Stimulated activated CD4-positive, alpha-beta T cell treated with anti-CD3 and anti-CD28 coated beads, Interleukin-4, amount 100 ng/mL, for 24 hours (primary cell): ENCODE results near the gene ELMO3.

ENCODE experiments used
- DNase-seq: peaks from one replicate; pipeline ENCODE4 v3.0.0-alpha.2; 2020

The ELMO3 gene

DNA sequence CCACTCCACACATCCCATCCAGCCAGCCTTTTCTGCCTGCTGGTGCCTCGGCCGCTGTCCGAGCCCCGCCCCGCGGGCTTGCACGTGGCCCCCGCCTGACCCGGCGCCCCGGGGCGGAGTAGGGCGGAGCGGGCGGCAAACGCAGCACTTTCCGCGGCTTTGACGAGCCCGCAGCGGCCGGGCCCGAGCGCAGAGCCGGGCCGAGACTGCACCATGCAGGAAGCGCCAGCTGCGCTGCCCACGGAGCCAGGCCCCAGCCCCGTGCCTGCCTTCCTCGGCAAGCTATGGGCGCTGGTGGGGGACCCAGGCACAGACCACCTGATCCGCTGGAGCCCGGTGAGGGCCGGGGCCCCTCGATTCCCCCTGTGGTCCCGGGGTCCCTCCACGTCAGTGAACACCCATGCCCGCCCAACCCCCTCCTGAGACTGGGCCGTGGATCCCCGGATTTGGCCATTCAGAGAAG, 34.3 kb upstream of the ELMO3 start, which contains the start of gene HSF4:
Gene HSF4, plus strand, starts transcription at position 147 of the 463 bp plus-strand sequence. Its CDS starts 67 bp downstream, at position 214.
- no peak for DNase-seq

DNA sequence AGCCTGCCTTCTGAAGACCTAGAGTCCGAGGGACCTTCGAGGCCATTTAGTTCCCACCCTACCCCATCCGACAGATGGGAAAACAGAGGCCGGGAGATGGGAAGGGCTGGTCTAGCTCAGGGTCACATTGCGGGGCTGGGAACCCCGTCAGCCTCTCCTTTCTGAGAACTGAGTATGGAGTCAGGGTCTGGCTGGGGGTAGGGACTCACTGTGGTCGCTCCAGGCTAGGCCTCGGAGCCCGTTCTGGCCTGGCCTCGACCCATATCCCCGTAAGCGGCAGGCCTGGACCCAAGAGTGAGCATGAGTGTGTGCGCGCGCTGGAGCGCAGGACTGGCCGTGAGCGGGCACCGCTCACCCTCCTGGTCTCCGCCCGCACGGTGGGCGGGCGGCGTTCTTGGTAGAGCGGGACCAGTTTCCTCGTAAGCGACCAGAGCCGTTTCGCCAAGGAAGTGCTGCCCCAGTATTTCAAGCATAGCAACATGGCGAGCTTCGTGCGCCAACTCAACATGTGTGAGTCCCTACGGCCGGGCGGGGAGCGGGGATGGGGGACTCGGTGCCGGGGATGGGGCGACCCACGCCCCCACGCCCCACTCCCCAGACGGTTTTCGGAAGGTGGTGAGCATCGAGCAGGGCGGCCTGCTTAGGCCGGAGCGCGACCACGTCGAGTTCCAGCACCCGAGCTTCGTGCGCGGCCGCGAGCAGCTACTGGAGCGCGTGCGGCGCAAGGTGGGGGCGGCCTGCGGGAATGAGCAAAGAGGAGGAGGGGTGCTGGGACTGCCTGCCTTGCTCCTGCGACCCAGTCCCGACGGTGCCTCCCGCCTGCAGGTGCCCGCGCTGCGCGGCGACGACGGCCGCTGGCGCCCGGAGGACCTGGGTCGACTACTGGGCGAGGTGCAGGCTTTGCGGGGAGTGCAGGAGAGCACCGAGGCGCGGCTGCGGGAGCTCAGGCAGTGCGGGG, 33.5 kb upstream of the ELMO3 start:
- DNase-seq: no peak

DNA sequence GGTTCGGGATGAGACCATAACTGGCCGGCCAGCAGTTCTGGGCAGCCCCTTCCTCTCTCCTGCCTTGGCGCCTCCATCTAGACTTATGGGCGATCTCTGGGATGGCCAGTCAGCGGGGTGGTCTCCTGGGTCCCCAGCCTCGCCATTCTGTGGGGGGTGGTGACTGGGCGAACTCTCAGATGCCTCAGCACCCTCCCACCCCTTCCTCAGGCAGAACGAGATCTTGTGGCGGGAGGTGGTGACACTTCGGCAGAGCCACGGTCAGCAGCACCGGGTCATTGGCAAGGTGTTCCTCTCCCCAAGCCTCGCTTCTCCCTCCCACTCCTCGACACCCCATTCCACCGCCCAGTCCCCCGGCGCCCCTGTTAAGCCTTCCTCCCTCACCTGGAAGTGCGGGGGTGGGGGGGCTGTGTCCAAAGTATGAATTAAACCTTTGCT, 32.8 kb upstream of the ELMO3 start:
- DNase-seq: no peak

DNA sequence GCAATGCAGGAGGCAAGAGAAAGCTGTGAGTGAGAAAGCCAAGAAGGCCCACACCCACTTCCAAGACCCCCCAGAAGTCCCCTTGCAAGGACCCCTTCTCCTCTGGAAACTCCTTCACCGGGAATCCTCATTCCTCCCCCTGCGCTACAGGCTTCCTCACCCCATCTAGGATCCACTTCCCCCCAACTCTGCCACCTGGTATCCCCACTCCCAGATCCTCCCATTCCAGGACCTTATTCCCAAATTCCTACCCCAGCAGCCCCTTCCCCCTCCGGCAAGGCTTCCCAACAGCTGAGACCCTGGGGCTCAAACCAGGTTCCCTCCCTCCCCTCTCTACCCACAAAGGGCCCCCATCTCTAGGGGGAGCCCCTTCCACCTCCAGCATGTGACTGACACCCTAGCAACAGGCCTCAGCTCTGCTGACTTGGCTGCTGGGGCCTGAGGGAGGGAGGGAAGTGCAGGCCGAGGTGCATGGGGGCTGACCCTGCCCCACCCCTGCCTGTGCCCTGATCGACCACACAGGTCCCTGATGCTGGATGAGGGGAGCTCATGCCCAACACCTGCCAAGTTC, 32.2 kb upstream of the ELMO3 start:
- DNase-seq: no peak

DNA sequence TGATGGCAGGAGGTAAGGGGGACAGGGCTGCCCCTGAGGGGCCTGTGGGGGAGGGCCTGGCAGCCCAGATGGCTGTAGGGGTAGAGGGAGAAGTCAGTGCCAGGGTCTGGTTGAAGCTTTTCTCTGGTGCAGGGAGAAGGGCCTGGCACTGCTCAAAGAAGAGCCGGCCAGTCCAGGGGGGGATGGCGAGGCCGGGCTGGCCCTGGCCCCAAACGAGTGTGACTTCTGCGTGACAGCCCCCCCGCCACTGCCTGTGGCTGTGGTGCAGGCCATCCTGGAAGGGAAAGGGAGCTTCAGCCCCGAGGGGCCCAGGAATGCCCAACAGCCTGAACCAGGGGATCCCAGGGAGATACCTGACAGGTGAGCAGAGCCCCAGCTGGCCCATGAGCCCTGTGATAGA, 31.3 kb upstream of the ELMO3 start:
- DNase-seq: no peak

DNA sequence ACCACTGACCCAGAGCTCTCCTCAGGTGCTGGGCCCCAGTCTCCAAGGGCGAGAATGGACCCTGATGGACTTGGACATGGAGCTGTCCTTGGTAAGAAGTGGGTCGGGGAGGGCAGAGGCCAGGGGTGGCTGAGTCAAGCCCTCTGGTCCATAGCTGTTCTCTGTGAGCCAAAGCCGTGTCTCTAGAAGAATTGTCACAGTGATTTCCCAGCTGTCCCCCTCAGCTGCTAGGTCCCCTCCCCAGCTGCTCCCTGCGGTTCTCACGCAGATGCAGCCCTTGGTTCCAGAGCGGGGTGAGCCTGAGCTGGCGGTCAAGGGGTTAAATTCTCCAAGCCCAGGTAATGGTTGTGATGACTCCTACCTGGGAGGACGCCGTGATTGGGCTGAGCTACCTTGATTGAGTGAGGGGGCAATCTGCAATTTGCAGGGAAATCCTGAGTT, 29.9 kb upstream of the ELMO3 start:
- no peak for DNase-seq

DNA sequence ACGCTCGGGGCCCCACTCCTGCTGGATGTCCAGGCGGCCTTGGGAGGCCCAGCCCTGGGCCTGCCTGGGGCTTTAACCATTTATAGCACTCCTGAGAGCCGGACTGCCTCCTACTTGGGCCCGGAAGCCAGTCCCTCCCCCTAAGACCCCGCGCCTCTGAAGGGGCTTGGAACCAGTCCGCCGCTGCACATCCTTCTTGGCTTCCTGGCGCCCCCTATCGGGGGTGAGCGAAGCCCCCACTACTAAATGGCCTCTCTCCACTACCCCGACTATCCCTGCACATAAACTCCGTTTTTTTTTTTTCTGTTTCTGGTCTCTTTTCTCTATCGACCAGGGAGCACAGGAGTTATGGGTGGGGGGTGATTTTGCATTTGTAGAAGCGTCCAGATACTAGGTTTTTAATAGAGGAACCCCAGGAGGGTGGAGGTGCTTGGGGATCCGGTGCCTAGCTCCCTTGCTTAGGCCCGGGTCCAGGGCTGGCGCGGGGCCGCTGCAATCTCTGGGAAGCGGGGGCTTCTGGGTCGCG, 29.2 kb upstream of the ELMO3 start:
- peak; percentile 36 for DNase-seq

DNA sequence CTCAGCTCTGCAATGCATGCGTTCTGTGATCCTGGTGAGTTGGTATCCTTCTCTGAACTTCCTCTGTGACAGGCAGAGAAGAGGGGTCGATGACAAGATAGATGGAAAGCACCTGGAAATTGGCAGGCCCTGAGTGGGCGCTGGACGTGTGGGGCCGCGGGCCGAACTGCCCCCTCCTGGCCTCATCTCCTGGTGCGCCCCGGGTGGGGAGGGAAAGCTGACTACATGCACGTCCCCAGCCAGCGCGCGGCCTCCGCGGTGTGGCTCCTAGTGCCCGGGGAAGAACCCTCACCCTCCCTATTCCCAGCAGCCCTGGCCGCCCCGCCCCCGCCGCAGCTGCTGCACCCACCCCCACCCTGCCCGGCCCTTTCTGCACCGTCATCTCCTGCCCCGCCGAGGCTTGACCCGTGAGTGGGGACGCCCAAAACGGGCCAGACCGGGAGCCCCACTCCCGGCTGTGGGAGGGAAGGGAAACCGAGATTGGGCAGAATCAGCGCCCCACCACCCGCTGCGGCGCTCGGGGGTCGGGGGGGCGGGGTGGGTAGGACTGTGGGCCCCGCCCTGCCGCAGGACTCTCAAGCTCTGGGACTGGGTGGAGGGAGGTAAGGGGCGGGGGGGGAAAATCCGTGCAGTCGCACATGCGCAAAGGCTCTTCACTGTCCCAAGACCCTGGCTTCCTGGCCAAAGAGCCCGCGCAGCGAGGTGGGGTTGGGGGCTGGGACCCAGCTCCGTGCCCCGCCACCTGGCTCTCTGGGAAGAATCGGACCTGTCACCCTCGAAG, 28.6 kb upstream of the ELMO3 start, which contains the start of gene NOL3:
Gene NOL3, plus strand, starts transcription at position 371 of the 781 bp plus-strand sequence.
- peak; percentile 30 for DNase-seq

DNA sequence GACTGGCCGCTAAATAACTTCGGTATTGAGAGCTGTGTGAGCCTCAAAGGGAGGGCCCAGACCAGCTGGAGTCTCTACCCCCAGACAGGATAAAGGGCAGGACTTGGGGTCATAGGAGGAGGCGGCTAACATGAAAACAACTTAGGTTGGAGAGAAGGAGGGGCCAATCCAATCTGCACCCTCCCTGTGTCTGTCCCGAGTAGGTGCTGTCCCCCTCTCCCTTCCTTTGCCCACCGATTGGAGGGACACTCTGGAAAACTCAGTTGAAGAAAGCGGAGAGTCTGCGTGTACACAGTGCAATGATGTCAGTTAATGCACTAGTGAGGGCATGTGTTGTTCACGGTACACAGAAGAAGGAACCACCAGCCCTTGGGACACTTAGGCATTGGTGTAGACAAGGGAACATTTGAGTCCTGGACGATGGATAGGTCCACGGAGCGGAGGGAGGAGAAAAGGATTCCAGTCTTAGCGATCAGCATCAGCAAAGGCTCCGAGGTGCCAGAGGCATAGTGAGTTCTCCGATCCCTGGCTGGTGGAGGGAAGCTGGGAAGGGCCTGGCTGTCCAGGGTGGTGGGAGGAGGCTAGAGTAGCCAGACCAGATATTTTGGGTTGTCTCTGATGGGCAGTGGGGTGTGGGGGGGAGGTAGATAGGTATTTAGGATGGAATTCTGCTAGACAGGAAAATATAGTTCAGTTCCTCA, 27.8 kb upstream of the ELMO3 start:
- no peak for DNase-seq

DNA sequence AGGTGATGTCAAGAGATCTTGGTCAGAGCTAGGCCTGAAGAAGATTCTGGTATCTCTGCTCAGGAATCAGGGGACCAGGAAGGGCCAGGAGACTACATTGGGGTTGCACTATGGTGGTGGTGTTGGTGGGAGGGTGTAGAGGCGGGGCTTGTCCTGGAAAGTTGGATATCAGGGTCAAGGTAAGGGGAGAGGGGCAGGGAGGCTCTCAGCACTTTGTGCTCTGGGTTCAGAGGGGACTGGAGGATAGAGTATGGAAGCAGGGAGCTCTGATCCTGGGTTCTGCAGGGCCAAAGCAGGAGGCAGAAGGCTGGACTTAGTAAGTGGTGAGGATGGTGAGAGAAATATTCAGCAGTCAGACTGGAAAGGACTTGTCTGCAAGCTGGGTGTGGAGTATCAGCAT, 25.6 kb upstream of the ELMO3 start:
- DNase-seq: no peak

DNA sequence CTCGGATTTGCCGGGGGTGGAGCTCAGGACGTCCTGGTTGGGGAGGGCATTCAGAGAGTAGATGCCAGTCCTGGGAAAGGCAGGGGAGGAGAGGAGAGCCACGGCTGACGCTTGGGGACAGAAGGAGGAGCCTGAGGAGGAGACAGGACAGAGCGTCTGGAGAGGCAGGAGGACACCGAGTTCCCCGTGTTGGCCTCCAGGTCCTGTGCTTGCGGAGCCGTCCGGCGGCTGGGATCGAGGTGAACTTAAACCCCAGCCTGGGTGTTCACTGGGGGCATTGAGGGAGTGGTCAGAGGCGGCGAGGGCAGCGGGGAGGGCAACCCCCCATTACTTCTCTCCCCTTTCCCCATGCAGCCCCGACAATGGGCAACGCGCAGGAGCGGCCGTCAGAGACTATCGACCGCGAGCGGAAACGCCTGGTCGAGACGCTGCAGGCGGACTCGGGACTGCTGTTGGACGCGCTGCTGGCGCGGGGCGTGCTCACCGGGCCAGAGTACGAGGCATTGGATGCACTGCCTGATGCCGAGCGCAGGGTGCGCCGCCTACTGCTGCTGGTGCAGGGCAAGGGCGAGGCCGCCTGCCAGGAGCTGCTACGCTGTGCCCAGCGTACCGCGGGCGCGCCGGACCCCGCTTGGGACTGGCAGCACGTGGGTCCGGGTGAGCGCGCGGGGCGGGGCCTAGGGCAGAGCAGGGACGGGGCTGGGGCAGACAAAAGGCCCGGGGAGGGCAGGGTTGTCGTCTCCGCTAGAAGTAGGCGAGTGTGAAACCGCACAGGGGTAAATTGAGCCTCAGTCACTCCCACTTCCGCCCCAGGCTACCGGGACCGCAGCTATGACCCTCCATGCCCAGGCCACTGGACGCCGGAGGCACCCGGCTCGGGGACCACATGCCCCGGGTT, 24.9 kb upstream of the ELMO3 start:
- DNase-seq: peak; percentile 61

DNA sequence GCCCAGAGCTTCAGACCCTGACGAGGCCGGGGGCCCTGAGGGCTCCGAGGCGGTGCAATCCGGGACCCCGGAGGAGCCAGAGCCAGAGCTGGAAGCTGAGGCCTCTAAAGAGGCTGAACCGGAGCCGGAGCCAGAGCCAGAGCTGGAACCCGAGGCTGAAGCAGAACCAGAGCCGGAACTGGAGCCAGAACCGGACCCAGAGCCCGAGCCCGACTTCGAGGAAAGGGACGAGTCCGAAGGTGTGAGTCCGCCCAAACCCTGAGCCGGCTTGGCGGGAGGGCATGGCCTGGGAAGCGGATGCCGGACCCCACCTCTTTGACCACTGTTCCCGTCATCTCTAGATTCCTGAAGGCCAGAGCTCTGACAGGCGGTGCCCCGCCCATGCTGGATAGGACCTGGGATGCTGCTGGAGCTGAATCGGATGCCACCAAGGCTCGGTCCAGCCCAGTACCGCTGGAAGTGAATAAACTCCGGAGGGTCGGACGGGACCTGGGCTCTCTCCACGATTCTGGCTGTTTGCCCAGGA, 24.2 kb upstream of the ELMO3 start:
- no peak for DNase-seq

DNA sequence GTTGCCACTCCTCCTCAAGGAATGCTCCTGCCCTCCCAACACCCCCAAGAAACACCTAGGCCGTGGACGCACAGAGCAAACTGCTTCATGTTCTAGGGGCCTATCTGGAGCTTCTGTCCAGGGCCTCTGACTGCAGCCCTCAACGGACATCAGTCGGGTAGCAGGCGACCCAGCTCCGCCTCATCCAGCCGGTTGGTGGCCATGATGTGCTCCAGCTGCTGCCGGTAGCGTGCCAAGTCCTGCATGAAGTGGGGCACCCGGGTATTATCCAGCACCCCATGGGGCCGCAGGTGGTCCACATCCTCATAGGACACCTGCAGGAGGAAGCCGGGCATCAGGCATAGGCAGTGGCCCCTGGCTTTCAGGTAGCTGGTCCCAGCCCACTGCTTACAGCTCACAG, 22.3 kb upstream of the ELMO3 start:
- no peak for DNase-seq

DNA sequence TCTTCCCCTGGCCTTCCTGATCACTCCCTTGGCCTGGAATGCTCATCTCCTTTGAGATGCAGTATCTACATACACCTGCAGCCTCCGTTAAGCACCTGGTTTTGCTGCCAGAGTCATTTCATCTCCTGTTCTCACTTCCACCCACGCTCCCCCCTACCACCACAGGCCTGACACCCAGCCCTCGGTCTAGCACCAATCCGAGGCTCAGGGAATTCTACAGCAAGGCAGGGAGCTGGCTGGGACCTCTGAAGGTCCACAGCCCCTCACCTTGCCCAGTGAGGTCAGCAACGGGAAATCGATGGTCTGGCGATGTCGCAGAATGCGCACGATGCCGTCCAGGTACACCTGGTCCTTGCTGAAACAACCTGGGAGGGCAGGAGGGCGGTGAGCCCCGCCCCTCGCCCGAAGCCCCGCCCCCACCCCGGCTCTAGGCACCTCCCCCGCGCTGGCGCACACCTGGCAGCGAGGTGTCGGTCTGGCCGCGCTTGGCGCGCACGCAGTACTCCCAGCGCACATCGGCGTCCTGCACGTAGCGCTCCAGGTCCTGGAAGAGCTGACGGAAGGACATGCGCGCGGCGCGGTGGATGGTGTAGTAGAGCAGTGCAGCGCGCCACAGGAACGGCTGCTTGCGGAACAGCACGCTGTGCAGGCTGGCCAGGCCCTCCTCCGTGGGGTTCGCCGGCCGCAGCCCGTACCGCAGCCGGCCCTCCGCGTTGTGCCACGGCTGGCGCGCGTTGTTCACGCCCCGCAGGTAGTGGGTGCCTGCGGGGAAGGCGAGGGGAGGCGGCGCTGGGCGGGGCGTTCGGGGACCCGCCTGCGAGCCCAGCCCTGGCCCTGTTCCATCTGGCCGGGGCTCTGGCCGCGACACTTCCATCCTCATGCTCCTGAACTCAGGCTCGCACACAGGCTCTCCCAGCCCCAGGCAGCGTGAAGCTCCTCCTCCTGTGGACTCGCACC, 20.9 kb upstream of the ELMO3 start:
- DNase-seq: peak; percentile 42

DNA sequence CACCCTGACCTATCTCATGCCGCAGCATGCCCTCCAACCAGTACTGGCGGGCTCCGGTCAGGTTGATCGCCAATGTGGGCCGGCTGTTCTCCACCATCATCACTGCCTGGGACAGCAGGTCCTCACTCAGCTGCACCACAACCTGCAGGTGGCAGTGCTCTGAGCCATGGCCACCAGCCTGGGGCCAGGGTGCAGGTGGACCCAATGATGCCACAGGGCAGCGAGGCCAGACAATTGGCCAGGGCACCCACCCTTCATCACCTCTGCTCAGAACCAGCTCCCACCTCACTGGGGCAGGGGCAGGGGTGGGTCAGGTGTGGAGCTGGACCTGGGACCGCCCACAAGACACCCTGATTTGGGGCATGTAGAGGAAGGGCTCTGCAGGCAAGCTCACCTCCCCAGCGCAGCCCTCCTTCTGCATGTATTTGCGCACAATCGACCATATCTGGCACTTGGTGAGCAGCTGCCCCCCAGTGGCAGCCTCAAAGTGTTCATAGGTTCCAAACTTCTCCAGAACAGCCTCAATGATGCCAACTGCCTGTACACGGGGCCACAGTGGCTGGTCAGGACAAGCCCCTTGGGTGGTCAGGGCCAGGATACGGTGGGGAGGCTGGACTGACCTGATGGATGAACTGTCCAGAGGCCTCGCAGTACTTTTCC, 19.4 kb upstream of the ELMO3 start:
- DNase-seq: no peak

DNA sequence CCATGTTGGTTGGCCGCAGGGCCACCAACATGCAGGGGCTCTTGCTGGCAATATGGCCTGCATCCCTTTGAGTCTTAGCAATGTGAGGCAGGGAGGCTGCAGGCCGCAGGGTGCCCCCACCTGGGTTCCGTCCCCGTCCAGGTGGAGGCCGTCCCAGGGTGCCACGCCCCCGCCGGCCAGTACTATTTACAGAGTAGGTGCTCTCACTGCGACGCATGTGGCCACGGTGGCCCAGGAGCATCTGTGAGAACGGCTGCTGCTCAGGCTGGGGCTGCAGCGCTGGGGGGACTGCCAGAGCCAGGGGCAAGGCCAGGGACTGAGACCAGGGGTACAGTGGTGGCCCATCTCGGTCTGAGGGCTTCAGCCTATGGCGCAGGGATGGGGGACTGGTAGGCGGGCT, 18.8 kb upstream of the ELMO3 start:
- no peak for DNase-seq

DNA sequence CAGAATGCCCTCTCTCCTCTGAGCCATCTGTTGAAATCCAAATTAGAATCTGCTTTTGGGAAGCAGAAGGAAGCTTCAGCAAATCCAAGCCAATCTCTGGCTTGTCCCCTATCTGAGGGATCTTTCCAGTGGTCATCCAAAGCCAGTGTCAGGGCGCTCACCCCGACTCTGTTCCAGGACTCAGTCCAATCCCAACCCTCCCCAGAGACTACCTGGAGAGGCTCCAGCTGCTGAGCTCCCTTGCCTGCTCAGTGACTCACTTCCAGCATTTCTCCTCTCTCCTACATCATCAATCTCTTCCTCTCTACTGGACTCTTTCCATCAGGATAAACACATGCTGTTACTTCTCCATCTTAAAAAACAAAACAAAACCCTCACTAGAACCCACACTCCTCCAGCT, 17.6 kb upstream of the ELMO3 start:
- no peak for DNase-seq

DNA sequence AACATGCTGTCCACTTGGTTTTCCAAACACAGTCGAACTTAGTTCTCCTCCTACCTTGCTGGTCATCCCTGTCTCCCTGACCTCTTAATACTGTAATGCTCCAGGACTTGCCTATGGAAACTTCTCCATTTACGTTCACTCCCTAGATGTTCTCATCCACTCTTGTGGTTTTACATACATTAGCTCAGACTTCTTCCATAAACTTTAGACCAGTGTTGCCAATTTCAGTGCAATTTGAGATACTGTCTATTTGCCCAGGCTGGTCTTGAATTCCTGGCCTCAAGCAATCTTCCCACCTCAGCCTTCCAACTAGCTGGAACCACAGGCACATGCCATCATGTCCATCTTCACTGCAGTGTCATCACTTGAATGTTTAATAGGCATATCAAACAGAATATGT, 16.6 kb upstream of the ELMO3 start:
- DNase-seq: no peak

DNA sequence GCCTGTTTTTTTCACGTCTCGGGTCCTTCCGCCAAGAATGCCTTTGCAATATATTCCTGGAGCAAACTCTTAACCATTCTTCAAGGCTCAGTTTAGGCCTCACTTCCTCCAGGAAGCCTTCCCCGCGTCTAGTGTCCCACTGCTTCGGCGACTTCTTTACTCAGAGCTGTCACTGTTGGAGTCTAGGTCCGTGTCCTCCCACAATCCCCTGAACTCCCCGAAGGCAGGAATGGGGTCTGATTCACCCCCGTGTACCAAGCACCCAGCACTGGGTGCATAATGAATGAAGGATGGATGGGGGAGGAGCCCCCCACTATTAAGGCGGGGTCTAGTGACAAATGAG, 15.7 kb upstream of the ELMO3 start:
- DNase-seq: no peak
